K562 (cell line): ENCODE data around the gene ZKSCAN8. TPM values are rescaled to one million over a fixed set of nuclear protein-coding genes. Genes with fewer than 3 reads are reported as not detected.

Source experiments
- HCFC1 ChIP-seq: IDR thresholded peaks from 2 replicates; pipeline ENCODE4 v1.6.1; 2012; ENCODE audit warnings: low read depth, low read length, improper control_type of control experiment
- NR1H2 ChIP-seq: sonication (generic); formaldehyde crosslinking; IDR thresholded peaks from 2 replicates; pipeline ENCODE4 v1.4.0; 2020; ENCODE audit warnings: mild to moderate bottlenecking, missing genetic modification reagents
- polyA plus RNA-seq, 8 experiments: library from polyadenylated mRNA; depleted of rRNA in 4 of 8; stranded (reverse) in 5 of 8; unstranded in 3 of 8; fragments of >200 nt; fragmentation: Nextera tagmentation in 2 of 8; fragmentation: Illumina TruSeq in 1 of 8; extraction: Ambion mirVana in 2 of 8; extraction: Trizol in 1 of 8; gene quantifications; 2 replicates each; pipeline versions ENCODE4 v1.2.1 to v1.2.3, GENCODE V29; 2011 to 2014; ENCODE audit warnings: inconsistent platforms in 1 of 8, missing spikeins in 1 of 8
- total RNA-seq, 7 experiments: library from RNA; depleted of rRNA in 6 of 7; stranded (reverse); fragments of >200 nt in 6 of 7; fragmentation: Illumina TruSeq in 2 of 7; extraction: Trizol in 2 of 7; gene quantifications; 2 replicates each; pipeline versions ENCODE4 v1.2.1 to v1.2.3, GENCODE V29; 2011 to 2021; ENCODE audit warnings: low replicate concordance in 1 of 7
- TF ChIP-seq, protein P1 (sequence below), 2 experiments: fragments of 450-650 bp; IDR thresholded peaks; 2 replicates each; pipeline ENCODE4 v1.6.1; 2016; ENCODE audit warnings: mild to moderate bottlenecking in 2 of 2, borderline replicate concordance in 1 of 2, low read depth in 1 of 2, moderate library complexity in 1 of 2
- TF ChIP-seq, protein P2 (sequence below): fragments of 250-450 bp; sonication (Bioruptor Pico); IDR thresholded peaks from 2 replicates; pipeline ENCODE4 v1.4.0; 2020; ENCODE audit warnings: mild to moderate bottlenecking

ZKSCAN8 gene
- total and polyA plus RNA-seq, 9 of the 15 experiments (the other 6 are each of a cell fraction or from before 2014, with no cell fraction given), result 3.3 to 37.7 (median 21.7) TPM

DNA sequence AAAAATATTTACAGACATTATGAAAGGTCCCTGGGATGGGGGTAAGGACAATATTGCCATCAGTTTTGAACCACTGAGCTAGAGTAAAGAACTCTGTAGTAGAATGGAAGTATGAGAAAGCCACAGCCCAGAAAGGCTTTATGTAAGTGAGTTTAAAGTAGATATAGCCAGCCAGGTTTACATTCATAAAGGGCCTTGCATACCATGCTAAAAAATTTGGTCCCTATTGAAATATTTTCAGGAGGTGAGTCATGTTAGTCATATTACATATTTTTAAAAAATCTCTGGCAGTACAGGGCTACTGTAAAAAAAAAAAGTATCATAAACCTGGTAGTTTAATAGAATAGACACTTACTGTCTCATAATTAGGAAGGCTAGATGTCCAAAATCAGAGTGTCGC is 3.5 kb downstream of the ZKSCAN8 start (continued):
- TF ChIP-seq, protein P1, sequence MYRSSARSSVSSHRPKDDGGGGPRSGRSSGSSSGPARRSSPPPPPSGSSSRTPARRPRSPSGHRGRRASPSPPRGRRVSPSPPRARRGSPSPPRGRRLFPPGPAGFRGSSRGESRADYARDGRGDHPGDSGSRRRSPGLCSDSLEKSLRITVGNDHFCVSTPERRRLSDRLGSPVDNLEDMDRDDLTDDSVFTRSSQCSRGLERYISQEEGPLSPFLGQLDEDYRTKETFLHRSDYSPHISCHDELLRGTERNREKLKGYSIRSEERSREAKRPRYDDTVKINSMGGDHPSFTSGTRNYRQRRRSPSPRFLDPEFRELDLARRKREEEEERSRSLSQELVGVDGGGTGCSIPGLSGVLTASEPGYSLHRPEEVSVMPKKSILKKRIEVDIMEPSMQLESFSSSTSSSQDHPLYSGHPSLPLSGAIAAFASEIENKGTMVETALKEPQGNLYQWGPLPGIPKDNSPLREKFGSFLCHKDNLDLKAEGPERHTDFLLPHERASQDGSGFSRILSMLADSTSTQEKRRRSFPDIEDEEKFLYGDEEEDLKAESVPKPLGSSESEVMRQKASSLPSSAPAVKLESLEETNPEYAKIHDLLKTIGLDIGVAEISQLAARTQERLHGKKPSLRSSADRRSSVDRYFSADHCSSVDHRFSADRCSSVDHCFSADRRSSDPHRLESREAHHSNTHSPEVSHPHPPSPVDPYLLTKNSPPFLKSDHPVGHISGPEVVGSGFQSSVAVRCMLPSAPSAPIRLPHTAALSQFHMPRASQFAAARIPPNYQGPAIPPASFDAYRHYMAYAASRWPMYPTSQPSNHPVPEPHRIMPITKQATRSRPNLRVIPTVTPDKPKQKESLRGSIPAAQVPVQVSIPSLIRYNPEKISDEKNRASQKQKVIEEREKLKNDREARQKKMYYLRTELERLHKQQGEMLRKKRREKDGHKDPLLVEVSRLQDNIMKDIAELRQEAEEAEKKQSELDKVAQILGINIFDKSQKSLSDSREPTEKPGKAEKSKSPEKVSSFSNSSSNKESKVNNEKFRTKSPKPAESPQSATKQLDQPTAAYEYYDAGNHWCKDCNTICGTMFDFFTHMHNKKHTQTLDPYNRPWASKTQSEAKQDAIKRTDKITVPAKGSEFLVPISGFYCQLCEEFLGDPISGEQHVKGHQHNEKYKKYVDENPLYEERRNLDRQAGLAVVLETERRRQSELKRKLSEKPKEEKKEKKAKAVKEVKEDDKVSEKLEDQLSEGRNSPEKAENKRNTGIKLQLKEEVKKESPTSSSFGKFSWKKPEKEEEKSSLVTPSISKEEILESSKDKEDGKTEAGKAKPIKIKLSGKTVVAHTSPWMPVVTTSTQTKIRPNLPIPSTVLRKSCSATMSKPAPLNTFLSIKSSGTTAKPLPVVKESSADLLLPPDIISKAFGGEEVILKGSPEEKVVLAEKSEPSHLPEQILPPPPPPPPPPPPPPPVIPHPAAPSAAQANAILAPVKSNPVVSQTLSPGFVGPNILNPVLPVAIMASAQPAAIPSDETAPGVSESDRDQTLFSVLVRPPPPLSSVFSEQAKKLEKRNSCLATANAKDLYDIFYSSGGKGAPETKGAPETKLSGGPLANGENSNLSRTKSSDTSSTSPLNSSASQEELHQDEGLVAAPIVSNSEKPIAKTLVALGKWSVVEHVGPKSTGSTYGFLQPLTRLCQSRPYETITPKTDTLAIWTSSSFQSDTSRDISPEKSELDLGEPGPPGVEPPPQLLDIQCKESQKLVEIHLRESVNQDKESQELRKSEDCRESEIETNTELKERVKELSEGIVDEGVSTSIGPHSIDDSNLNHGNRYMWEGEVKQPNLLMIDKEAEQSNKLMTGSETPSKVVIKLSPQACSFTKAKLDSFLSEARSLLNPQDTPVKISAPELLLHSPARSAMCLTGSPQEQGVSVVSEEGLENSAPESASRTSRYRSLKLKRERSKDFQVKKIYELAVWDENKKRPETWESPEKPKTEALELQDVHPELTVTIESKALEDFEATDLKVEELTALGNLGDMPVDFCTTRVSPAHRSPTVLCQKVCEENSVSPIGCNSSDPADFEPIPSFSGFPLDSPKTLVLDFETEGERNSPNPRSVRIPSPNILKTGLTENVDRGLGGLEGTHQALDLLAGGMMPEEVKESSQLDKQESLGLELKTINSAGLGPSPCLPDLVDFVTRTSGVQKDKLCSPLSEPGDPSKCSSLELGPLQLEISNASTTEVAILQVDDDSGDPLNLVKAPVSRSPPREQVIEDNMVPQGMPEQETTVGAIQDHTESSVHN (IDR thresholded peaks at IDR 0.05; ENCODE audit: borderline replicate concordance in 1 of 2, low read depth in 1 of 2), result no peak
- TF ChIP-seq NR1H2, result no peak
- TF ChIP-seq, protein P2, sequence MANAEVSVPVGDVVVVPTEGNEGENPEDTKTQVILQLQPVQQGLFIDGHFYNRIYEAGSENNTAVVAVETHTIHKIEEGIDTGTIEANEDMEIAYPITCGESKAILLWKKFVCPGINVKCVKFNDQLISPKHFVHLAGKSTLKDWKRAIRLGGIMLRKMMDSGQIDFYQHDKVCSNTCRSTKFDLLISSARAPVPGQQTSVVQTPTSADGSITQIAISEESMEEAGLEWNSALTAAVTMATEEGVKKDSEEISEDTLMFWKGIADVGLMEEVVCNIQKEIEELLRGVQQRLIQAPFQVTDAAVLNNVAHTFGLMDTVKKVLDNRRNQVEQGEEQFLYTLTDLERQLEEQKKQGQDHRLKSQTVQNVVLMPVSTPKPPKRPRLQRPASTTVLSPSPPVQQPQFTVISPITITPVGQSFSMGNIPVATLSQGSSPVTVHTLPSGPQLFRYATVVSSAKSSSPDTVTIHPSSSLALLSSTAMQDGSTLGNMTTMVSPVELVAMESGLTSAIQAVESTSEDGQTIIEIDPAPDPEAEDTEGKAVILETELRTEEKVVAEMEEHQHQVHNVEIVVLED, result no peak
- TF ChIP-seq HCFC1, result no peak
